GM18499 (cell line): ENCODE data around the gene KREMEN1.

ENCODE experiments used
- ATAC-seq: cut with Tn5 transposase; IDR thresholded peaks from one replicate; pipeline ENCODE4 v1.9.1; 2021; ENCODE audit warnings: moderate number of reproducible peaks; ENCODE audit not compliant: insufficient read depth, unreplicated experiment

The KREMEN1 gene

GRCh38 chr22:29201782-29202181 is 128.9 kb downstream of the KREMEN1 start:
- no peak for ATAC-seq

GRCh38 chr22:29202212-29203192 is 129.7 kb downstream of the KREMEN1 start:
- peak; percentile 59 for ATAC-seq

- no peak for ATAC-seq
Observed at GRCh38 chr22:29203488-29204454, 130.9 kb downstream of the KREMEN1 start.

- no peak for ATAC-seq
Observed at GRCh38 chr22:29204455-29205183, 131.8 kb downstream of the KREMEN1 start.

- ATAC-seq, result no peak
Observed at GRCh38 chr22:29205252-29205593, 132.4 kb downstream of the KREMEN1 start.

- no peak for ATAC-seq
Observed at GRCh38 chr22:29205594-29206371, 132.9 kb downstream of the KREMEN1 start, which contains the start of gene EMID1. Gene EMID1, plus strand, starts transcription at chr22:29205896. Its CDS starts 143 bp downstream, at chr22:29206039.

GRCh38 chr22:29206372-29207242 is 133.8 kb downstream of the KREMEN1 start:
- ATAC-seq, result no peak

- no peak for ATAC-seq
Observed at GRCh38 chr22:29207243-29207550, 134.4 kb downstream of the KREMEN1 start.

- ATAC-seq, result no peak
Observed at GRCh38 chr22:29207562-29208501, 135.0 kb downstream of the KREMEN1 start.

GRCh38 chr22:29208502-29208862 is 135.6 kb downstream of the KREMEN1 start:
- ATAC-seq, result no peak

GRCh38 chr22:29208879-29209623 is 136.2 kb downstream of the KREMEN1 start:
- no peak for ATAC-seq

- ATAC-seq, result no peak
Observed at GRCh38 chr22:29209624-29209929, 136.7 kb downstream of the KREMEN1 start.

GRCh38 chr22:29211066-29211465 is 138.2 kb downstream of the KREMEN1 start:
- ATAC-seq, result no peak

GRCh38 chr22:29211466-29211865 is 138.6 kb downstream of the KREMEN1 start:
- no peak for ATAC-seq

GRCh38 chr22:29212743-29213142 is 139.9 kb downstream of the KREMEN1 start:
- no peak for ATAC-seq

- ATAC-seq, result no peak
Observed at GRCh38 chr22:29213493-29213892, 140.7 kb downstream of the KREMEN1 start.

- ATAC-seq, result no peak
Observed at GRCh38 chr22:29214232-29214631, 141.4 kb downstream of the KREMEN1 start.
